ENCODE measurements around the gene PALMD. TPM values are rescaled to one million over a fixed set of nuclear protein-coding genes. Genes with fewer than 3 reads are reported as not detected.

The PALMD gene
- total RNA-seq, 2 donors from 2014 or later: 17.8 to 18.2 TPM

- no peak for DNase-seq (ENCODE audit: low spot score)
- H3K9me3 ChIP-seq: no peaks in the 10 kb centered on the region
- H3K27ac ChIP-seq: no peak overlapping the region
- intact Hi-C loops (cut with DNase I): no loop called here
- no peaks in the 10 kb centered on the region for H3K27me3 ChIP-seq (replicated peaks; ENCODE audit: insufficient read depth)
- no peaks in the 10 kb centered on the region for H3K36me3 ChIP-seq
- TF ChIP-seq CTCF (IDR thresholded peaks at IDR 0.05) (peak in 2 of 4 experiments; percentile 21 to 49), POLR2A (IDR thresholded peaks at IDR 0.05) (no peak)
- H3K4me1 ChIP-seq (replicated peaks): no peaks in the 10 kb centered on the region
- 74% methylated on average over 4 of the region's 4 CpGs for WGBS
- H3K4me3 ChIP-seq: no peak overlapping the region
Observed at GRCh38 chr1:99728494-99729235, 82.8 kb downstream of the PALMD start.

- intact Hi-C loops (cut with DNase I): no loop called here
- no peaks in the 10 kb centered on the region for H3K27me3 ChIP-seq (replicated peaks; ENCODE audit: insufficient read depth)
Observed at GRCh38 chr1:99731384-99731783, 85.5 kb downstream of the PALMD start.

GRCh38 chr1:99735852-99736251 lies 89.9 kb downstream of the PALMD start:
- Histone ChIP-seq H3K9me3 (no peaks in the 10 kb centered on the region), H3K27ac (no peak overlapping the region), H3K36me3 (no peaks in the 10 kb centered on the region), H3K4me1 (replicated peaks) (no peaks in the 10 kb centered on the region), H3K27me3 (replicated peaks; ENCODE audit: insufficient read depth) (no peaks in the 10 kb centered on the region), H3K4me3 (no peak overlapping the region)
- DNase-seq (ENCODE audit: low spot score): no peak
- WGBS: 56% methylated on average over 2 of the region's 2 CpGs
- intact Hi-C loops (cut with DNase I): no loop called here
- no peak for TF ChIP-seq POLR2AphosphoS5 (IDR thresholded peaks at IDR 0.05)
- TF ChIP-seq POLR2A (IDR thresholded peaks at IDR 0.05): no peak
- TF ChIP-seq CTCF (IDR thresholded peaks at IDR 0.05): no peak

More at GRCh38 chr1:99731384-99731783, 85.5 kb downstream of the PALMD start:
- H3K4me1 ChIP-seq (replicated peaks): no peaks in the 10 kb centered on the region
- TF ChIP-seq CTCF (IDR thresholded peaks at IDR 0.05) (no peak), POLR2AphosphoS5 (IDR thresholded peaks at IDR 0.05) (no peak), POLR2A (IDR thresholded peaks at IDR 0.05) (no peak)
- no peak for DNase-seq (ENCODE audit: low spot score)
- no peaks in the 10 kb centered on the region for H3K36me3 ChIP-seq
- H3K4me3 ChIP-seq: no peak overlapping the region
- 79% methylated on average over 1 of the region's 1 CpG for WGBS
- H3K27ac ChIP-seq: no peak overlapping the region
- H3K9me3 ChIP-seq: no peaks in the 10 kb centered on the region

GRCh38 chr1:99737016-99737415 lies 91.1 kb downstream of the PALMD start:
- intact Hi-C loops (cut with DNase I): no loop called here
- no peaks in the 10 kb centered on the region for H3K27me3 ChIP-seq (replicated peaks; ENCODE audit: insufficient read depth)
- no peak overlapping the region for H3K27ac ChIP-seq
- no peaks in the 10 kb centered on the region for H3K9me3 ChIP-seq
- WGBS: 37% methylated on average over 4 of the region's 4 CpGs
- no peaks in the 10 kb centered on the region for H3K36me3 ChIP-seq
- no peak overlapping the region for H3K4me3 ChIP-seq
- H3K4me1 ChIP-seq (replicated peaks): no peaks in the 10 kb centered on the region
- TF ChIP-seq POLR2A (IDR thresholded peaks at IDR 0.05) (no peak), CTCF (IDR thresholded peaks at IDR 0.05) (peak in 1 of 4 experiments; percentile 25)
- no peak for DNase-seq (ENCODE audit: low spot score)

DNA sequence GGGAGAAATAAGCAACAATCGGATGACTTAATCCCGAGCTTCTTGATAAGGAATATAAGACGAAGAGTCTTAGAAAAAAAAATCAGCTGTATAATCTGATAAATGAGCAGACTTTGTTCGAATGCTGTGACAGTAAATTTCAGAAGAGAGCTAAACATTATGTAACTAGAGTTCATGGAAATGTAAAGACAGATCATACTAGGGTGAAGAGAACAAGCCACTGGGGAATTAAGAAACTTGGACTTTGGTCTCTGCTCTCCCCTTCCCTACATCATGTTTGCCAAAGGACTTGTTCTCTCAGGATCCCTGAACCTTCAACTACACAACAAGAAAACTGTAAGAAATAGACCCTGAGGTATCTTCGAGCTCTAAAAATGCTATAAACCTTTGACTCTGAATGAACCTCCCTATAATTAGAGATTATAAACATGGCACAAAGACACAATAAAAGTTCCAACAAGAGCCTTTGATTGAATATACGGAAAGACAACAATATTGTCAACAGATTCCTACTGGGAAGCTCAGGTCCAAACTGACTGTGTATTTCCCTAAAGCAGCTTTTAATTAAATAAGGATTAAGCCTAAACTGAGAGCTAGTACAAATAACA lies 93.0 kb downstream of the PALMD start:
- Histone ChIP-seq H3K27ac (no peak overlapping the region), H3K4me1 (replicated peaks) (no peaks in the 10 kb centered on the region), H3K4me3 (no peak overlapping the region), H3K9me3 (no peaks in the 10 kb centered on the region), H3K27me3 (replicated peaks; ENCODE audit: insufficient read depth) (no peaks in the 10 kb centered on the region), H3K36me3 (no peaks in the 10 kb centered on the region)
- TF ChIP-seq CTCF (IDR thresholded peaks at IDR 0.05) (no peak), POLR2AphosphoS5 (IDR thresholded peaks at IDR 0.05) (no peak), POLR2A (IDR thresholded peaks at IDR 0.05) (no peak)
- intact Hi-C loops (cut with DNase I): no loop called here
- WGBS: 68% methylated on average over 6 of the region's 6 CpGs
- no peak for DNase-seq (ENCODE audit: low spot score)

Measured in prostate gland (tissue), 2 donors.